HEK293 (cell line): ENCODE results near the gene IL4I1.

Experiments
- ATF2 ChIP-seq: fragments of 450-650 bp; formaldehyde crosslinking; IDR thresholded peaks from 2 replicates; pipeline ENCODE4 v1.5.1; 2016; ENCODE audit warnings: missing biosample characterization, missing genetic modification characterization, low read depth
- CTCF ChIP-seq: fragments of 450-650 bp; formaldehyde crosslinking; IDR thresholded peaks from 2 replicates; pipeline ENCODE4 v1.5.1; 2016; ENCODE audit warnings: missing biosample characterization, missing genetic modification characterization
- REST ChIP-seq: fragments of 450-650 bp; formaldehyde crosslinking; IDR thresholded peaks from 2 replicates; pipeline ENCODE4 v1.5.1; 2016; ENCODE audit warnings: missing biosample characterization, missing genetic modification characterization
- SALL2 ChIP-seq: fragments of 450-650 bp; formaldehyde crosslinking; IDR thresholded peaks from 2 replicates; pipeline ENCODE4 v1.5.0; 2017; ENCODE audit warnings: missing biosample characterization, mild to moderate bottlenecking, missing genetic modification characterization, borderline replicate concordance
- WT1 ChIP-seq: fragments of 450-650 bp; formaldehyde crosslinking; IDR thresholded peaks from 2 replicates; pipeline ENCODE4 v1.5.1; 2016; ENCODE audit warnings: missing biosample characterization, missing genetic modification characterization
- YY1 ChIP-seq: fragments of 450-650 bp; formaldehyde crosslinking; IDR thresholded peaks from 2 replicates; pipeline ENCODE4 v1.5.1; 2018; ENCODE audit warnings: missing biosample characterization, missing genetic modification characterization
- ZNF138 ChIP-seq: fragments of 450-650 bp; formaldehyde crosslinking; IDR thresholded peaks from 2 replicates; pipeline ENCODE4 v1.5.1; 2016; ENCODE audit warnings: missing biosample characterization, missing genetic modification characterization, borderline replicate concordance
- ZNF2 ChIP-seq: fragments of 450-650 bp; formaldehyde crosslinking; IDR thresholded peaks from 2 replicates; pipeline ENCODE4 v1.5.1; 2016; ENCODE audit warnings: missing biosample characterization, missing genetic modification characterization
- ZNF398 ChIP-seq: fragments of 450-650 bp; formaldehyde crosslinking; IDR thresholded peaks from 2 replicates; pipeline ENCODE4 v1.5.1; 2017; ENCODE audit warnings: missing biosample characterization, missing genetic modification characterization
- ZNF501 ChIP-seq: fragments of 450-650 bp; formaldehyde crosslinking; IDR thresholded peaks from 2 replicates; pipeline ENCODE4 v1.5.1; 2016; ENCODE audit warnings: missing biosample characterization, missing genetic modification characterization
- TF ChIP-seq, protein P1 (sequence below): fragments of 450-650 bp; formaldehyde crosslinking; IDR thresholded peaks from 2 replicates; pipeline ENCODE4 v1.5.1; 2016; ENCODE audit warnings: missing biosample characterization, missing genetic modification characterization, borderline replicate concordance

DNA sequence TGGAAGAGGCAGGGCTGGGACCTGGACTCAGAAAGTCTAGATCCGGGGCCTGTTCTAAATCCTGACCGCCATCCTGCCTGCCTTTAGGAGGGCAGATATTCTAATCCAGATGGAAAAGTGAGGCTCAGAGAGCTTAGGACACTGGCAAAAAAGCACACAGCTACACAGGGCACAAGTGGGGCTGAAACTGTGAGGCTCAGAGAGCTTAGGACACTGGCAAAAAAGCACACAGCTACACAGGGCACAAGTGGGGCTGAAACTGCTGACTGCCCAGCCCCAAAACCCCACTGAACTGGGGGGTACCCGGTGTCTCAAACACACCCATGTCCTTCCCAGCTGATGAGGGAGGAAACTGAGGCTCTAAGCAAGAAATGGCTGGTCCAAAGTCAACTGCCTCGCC lies 21.5 kb downstream of the IL4I1 start:
- TF ChIP-seq CTCF (tag by site-specific recombination) (no peak), ZNF501 (tag by site-specific recombination) (no peak), ZNF138 (tag by site-specific recombination) (no peak), REST (tag by site-specific recombination) (no peak), WT1 (tag by site-specific recombination) (no peak), ZNF2 (tag by site-specific recombination) (no peak), ZNF398 (tag by site-specific recombination) (no peak), SALL2 (tag by site-specific recombination) (no peak), YY1 (tag by site-specific recombination) (no peak), ATF2 (tag by site-specific recombination) (no peak)
- TF ChIP-seq, protein P1, sequence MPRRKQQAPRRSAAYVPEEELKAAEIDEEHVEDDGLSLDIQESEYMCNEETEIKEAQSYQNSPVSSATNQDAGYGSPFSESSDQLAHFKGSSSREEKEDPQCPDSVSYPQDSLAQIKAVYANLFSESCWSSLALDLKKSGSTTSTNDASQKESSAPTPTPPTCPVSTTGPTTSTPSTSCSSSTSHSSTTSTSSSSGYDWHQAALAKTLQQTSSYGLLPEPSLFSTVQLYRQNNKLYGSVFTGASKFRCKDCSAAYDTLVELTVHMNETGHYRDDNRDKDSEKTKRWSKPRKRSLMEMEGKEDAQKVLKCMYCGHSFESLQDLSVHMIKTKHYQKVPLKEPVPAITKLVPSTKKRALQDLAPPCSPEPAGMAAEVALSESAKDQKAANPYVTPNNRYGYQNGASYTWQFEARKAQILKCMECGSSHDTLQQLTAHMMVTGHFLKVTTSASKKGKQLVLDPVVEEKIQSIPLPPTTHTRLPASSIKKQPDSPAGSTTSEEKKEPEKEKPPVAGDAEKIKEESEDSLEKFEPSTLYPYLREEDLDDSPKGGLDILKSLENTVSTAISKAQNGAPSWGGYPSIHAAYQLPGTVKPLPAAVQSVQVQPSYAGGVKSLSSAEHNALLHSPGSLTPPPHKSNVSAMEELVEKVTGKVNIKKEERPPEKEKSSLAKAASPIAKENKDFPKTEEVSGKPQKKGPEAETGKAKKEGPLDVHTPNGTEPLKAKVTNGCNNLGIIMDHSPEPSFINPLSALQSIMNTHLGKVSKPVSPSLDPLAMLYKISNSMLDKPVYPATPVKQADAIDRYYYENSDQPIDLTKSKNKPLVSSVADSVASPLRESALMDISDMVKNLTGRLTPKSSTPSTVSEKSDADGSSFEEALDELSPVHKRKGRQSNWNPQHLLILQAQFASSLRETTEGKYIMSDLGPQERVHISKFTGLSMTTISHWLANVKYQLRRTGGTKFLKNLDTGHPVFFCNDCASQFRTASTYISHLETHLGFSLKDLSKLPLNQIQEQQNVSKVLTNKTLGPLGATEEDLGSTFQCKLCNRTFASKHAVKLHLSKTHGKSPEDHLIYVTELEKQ, result no peak
